Liver (tissue), 3 donors: ENCODE results near the gene ZC3H7B.

Experiments
- EGR1 ChIP-seq, 2 donors: IDR thresholded peaks; 2 replicates each; pipeline ENCODE4 v1.6.1; 2016 to 2018; ENCODE audit warnings: antibody characterized with exemption in 2 of 2, low read depth in 2 of 2
- HNF4A ChIP-seq, 2 donors: conservative IDR thresholded peaks; 2 replicates each; pipeline ENCODE4 v1.6.1; 2016; ENCODE audit warnings: antibody characterized with exemption in 2 of 2, mild to moderate bottlenecking in 2 of 2
- JUND ChIP-seq, 2 donors: IDR thresholded peaks; 2 replicates each; pipeline ENCODE4 v1.6.1; 2016; ENCODE audit warnings: antibody characterized with exemption in 2 of 2
- RAD21 ChIP-seq, 2 donors: IDR thresholded peaks; 2 replicates each; pipeline ENCODE4 v1.6.1; 2016; ENCODE audit warnings: antibody characterized with exemption in 2 of 2, mild to moderate bottlenecking in 2 of 2
- REST ChIP-seq: IDR thresholded peaks from 2 replicates; pipeline ENCODE4 v1.6.1; 2016; ENCODE audit warnings: antibody characterized with exemption, mild to moderate bottlenecking
- RXRA ChIP-seq, 2 donors: IDR thresholded peaks; 2 replicates each; pipeline ENCODE4 v1.6.1; 2017 to 2018; ENCODE audit warnings: antibody characterized with exemption in 2 of 2, mild to moderate bottlenecking in 1 of 2
- TAF1 ChIP-seq: conservative IDR thresholded peaks from 2 replicates; pipeline ENCODE4 v1.6.1; 2016; ENCODE audit warnings: antibody characterized with exemption, mild to moderate bottlenecking
- YY1 ChIP-seq: IDR thresholded peaks from 2 replicates; pipeline ENCODE4 v1.6.1; 2016; ENCODE audit warnings: antibody characterized with exemption, mild to moderate bottlenecking
- TF ChIP-seq, protein P1 (sequence below): fragments of 150-350 bp; IDR thresholded peaks from 2 replicates; pipeline ENCODE4 v1.5.1; 2017; ENCODE audit warnings: improper control_type of control experiment, low read depth, low read length; ENCODE audit not compliant: missing input control
- TF ChIP-seq, protein P2 (sequence below): IDR thresholded peaks from 2 replicates; pipeline ENCODE4 v1.6.1; 2016; ENCODE audit warnings: antibody characterized with exemption
- donor health status: healthy.
- donor health status: healthy.

GRCh38 chr22:41280065-41280464, 21.3 kb upstream of the ZC3H7B start:
- TF ChIP-seq RAD21 (IDR thresholded peaks at IDR 0.05) (no peak), REST (no peak), JUND (IDR thresholded peaks at IDR 0.05) (no peak), TAF1 (no peak), HNF4A (conservative IDR thresholded peaks at IDR 0.05) (no peak), EGR1 (IDR thresholded peaks at IDR 0.05; ENCODE audit: low read depth in 2 of 2) (no peak), RXRA (IDR thresholded peaks at IDR 0.05) (no peak), YY1 (no peak)
- TF ChIP-seq, protein P1, sequence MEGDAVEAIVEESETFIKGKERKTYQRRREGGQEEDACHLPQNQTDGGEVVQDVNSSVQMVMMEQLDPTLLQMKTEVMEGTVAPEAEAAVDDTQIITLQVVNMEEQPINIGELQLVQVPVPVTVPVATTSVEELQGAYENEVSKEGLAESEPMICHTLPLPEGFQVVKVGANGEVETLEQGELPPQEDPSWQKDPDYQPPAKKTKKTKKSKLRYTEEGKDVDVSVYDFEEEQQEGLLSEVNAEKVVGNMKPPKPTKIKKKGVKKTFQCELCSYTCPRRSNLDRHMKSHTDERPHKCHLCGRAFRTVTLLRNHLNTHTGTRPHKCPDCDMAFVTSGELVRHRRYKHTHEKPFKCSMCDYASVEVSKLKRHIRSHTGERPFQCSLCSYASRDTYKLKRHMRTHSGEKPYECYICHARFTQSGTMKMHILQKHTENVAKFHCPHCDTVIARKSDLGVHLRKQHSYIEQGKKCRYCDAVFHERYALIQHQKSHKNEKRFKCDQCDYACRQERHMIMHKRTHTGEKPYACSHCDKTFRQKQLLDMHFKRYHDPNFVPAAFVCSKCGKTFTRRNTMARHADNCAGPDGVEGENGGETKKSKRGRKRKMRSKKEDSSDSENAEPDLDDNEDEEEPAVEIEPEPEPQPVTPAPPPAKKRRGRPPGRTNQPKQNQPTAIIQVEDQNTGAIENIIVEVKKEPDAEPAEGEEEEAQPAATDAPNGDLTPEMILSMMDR = no peak
- TF ChIP-seq, protein P2, sequence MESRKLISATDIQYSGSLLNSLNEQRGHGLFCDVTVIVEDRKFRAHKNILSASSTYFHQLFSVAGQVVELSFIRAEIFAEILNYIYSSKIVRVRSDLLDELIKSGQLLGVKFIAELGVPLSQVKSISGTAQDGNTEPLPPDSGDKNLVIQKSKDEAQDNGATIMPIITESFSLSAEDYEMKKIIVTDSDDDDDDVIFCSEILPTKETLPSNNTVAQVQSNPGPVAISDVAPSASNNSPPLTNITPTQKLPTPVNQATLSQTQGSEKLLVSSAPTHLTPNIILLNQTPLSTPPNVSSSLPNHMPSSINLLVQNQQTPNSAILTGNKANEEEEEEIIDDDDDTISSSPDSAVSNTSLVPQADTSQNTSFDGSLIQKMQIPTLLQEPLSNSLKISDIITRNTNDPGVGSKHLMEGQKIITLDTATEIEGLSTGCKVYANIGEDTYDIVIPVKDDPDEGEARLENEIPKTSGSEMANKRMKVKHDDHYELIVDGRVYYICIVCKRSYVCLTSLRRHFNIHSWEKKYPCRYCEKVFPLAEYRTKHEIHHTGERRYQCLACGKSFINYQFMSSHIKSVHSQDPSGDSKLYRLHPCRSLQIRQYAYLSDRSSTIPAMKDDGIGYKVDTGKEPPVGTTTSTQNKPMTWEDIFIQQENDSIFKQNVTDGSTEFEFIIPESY = no peak
